Superior temporal gyrus (tissue), 1 donor: ENCODE measurements around the gene CD300H.
"Not testable (repeated sequence)": the region's sequence is repeated elsewhere in the genome, so short reads cannot be mapped to it uniquely, and the experiment has no call there.

Source experiments
- DNase-seq: peaks from one replicate; pipeline ENCODE4 v3.0.0-alpha.2; 2016; ENCODE audit errors: extremely low spot score

Gene CD300H

DNA sequence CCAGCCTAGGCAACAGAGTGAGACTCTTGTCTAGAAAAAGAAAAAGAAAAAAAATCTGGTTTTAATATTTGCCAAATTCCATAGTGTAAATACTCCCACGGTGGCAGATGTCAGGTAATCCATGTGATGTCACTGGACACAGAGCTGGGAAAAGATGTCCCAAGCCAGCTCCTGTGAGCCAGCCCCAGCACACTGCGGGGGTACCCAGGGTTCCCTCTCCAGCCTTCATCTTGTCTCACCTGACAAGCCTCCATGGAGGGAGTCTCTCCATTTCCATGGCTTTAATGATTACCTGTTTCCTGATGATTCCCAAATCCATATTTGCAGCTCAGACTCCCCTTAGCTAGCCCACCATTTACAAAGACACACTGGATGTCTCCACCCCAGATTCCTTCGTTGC lies 40.6 kb downstream of the CD300H start:
- DNase-seq = no peak

DNA sequence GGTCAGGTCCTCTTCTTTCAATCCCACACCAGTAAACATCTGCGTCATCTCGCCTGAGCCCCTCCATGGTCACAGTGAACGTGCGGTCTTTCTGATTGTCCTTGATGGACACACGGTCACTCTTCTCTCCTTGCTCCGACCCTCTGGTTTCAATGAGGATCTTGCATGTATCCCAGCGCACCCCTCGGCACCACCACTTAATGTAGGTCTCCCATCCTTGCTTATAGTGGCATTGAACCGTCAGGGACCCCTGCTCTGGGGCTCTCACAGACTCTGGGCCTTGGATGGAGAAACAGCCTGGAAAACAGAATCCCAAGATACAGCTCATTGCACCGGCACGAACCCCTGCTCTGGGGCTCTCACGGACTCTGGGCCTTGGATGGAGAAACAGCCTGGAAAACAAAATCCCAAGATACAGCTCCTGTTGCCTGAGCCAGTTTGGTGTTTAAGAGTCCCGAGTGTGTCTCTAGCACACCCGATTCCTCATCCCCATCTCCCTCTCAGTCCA lies 41.5 kb downstream of the CD300H start:
- DNase-seq = no peak

DNA sequence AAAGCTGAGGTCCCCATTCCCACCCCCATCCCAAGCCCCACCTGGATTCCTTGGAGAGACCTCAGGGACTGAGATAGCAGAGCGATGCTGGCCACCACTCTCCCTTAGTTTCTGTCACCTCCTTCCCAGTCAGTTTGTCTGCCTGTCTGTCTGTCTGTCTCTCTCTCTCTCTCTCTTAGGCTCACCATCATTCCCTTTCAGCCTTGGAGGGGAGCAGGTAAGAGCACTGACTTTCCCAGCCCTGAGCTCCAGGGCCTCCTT lies 41.9 kb downstream of the CD300H start:
- no peak for DNase-seq

DNA sequence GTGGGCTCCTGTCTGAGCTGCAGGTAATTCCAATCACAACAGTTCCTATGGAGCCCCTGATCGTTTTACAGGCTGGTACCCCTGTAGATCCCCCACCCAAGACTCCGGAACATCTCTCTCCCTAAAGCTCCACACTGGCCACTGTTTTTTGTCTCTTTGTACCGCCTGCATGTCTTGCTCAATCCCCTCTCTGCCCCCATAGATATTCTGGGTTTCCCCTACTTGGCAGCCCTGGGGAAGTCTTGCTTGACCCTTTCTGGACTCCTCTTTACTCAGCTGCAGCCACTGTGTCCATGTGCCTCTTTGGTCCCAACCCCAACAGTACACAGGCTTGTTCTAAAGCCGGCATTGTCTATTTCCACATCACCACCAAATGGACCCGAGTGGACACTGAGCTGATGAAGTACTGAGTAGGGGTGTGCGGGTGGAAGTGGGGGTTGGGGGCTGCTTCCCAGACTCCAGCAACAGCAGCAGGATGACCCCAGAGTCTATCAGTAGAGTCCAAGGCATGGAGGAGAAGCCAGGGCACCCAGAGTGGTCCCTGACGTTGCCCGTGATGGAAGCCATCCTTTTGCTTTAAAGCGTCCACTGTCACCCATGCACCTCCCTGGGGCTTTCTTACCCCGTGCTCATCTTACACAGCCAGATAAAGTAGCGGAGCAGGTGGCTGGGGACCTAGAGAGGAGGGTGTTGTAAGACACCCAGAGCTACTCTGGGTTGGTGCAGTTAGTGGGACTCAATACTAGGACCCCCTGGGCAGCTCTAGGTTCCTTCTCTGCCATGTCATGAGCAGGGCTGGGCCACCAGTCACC lies 42.5 kb downstream of the CD300H start:
- DNase-seq = no peak

DNA sequence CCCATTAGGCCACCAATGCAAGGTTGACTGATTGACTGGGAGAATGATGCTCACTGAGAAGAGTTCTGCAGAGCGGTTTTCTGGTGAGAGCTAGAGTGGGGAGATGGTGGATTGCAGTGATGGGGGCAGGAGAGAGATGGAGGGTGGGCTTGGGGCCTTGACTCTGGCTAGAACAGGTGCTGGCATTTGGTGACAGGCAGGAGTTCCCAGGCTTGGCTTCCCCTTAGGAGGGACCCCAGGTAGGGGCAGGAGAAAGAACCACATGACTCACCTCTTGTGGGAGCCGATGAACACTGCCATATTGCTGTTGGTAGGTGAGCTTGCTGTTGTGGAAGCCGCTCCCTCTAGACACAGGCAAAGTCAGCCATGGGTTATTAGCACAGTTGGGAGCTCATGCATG lies 44.0 kb downstream of the CD300H start:
- no peak for DNase-seq

DNA sequence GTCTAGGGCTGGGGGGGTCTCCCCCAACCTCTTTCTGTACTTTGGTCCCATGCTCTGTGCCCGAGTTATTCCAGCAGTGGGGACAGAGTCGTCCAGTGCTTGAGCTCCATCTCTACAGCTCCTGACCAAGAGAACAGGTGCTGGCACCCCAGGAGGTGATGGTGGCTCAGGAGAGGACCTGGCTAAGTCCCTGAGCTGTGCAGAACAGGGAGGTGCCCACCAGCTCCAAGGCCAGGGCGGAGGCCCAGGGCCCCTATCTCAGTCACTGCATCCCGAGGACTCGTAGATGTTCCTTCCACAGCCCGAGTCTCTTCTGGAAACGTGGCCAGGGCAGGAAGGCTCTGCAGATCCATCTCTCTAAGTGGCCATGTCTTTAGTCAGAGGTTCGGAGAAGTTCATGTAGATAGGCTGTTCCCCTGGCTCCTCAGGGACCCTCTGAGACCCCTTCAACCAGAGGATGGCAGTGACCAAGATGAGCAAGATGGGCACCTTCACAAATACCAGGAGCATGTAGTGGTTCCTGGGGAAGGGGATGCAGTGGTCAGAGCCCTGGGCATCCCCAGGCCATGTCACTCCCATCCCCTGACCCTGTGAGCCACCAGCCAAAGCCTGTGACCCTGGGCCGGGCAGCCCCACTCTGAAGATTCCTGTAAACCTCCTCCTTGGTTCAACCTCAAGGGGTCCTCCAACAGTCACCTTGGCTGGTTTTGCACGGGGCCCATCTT lies 44.8 kb downstream of the CD300H start:
- no peak for DNase-seq

DNA sequence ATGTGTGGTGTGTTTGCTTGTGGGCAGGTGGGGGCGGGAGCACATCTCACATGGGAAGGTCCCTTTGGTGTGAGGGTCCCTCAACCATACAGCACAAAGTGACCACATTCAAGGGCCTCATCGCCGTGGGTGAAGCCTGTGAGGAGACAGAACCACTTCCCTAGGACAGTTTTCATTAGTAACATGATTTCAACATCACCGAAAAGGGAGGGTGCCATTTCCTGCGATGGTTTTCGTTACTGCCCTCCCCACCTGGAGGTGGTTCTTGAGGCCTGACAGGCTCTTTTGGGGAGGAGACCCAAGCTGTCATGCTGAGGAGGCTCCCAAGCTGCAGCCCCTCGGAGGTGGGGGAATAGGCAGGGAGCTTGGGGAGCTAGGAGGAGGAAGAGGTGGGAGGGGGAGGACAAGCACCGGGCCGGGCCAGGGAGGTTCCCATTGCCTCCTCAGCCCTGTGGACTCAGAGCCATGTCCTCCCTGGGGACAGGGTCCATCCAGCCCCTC lies 45.6 kb downstream of the CD300H start:
- DNase-seq = no peak

DNA sequence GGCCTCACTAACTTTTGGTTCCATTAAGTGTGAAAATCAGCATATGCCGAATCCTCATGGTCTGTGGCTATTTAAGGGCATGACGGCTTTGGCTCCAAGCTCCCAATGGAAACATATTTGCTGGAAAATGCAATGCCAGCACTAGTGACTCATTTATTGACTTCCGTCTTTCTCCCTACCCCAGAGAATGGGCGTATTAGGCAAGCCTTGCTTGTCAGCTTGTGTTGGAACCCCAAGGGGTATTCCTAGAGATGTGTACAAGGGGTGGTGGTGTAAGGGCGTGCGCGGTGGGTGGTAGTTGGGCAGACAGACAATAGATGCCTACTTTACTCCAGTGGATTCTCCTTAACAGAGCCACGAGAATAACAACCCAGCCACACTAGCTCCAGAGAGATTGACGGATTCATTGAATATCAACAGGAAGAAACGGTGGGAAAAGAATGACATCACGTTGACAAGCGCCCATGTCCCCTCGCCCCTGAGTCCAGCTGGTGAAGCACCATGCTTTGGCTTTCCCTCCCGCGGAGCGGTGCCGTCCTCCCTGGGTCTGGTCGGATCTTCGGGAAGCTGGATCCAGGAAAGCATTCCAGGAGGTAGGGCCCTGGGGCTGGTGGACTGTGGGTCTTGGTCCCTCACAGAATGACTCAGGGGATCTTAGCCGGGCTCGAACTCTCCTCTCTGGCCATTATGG lies 46.4 kb downstream of the CD300H start:
- no peak for DNase-seq

DNA sequence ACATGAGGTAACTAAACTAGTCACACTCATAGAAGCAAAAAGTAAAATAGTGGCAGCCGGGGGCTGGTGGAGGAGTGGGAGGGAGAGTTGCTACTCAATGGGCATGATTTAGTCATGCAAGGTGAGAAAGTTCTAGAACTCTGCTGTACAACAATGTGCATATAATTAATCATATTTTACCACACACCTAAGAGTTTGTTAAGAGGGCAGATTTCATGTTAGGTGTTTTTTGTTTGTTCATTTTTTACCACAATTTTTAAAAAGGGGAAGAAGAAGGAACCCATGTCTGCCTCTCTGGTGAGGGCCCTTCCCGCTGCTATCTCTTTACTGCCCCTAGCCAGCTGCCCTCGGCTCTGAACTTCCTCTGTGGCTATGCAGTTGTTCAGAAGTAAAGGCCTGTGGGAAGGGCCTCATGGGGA lies 47.3 kb downstream of the CD300H start:
- DNase-seq = no peak

DNA sequence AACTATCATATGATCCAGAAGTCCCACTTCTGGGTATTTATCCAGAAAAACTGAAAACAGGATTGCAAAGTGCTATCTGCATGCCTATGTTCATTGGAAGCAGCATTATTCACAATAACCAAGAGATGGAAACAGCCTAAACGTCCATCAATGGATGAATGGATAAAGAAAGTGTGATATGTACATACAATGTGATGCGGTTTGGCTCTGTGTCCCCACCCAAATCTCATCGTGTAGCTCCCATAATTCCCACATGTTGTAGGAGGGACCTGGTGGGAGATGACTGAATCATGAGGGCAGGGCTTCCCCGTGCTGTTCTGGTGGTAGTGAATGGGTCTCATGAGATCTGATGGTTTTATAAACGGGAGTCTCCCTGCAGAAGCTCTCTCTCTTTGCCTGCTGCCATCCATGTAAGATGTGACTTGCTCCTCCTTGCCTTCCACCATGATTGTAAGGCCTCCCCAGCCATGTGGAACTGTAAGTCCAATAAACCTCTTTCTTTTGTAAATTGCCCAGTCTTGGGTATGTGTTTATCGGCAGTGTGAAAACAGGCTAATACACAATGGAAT lies 48.8 kb downstream of the CD300H start:
- not testable (repeated sequence) for DNase-seq

DNA sequence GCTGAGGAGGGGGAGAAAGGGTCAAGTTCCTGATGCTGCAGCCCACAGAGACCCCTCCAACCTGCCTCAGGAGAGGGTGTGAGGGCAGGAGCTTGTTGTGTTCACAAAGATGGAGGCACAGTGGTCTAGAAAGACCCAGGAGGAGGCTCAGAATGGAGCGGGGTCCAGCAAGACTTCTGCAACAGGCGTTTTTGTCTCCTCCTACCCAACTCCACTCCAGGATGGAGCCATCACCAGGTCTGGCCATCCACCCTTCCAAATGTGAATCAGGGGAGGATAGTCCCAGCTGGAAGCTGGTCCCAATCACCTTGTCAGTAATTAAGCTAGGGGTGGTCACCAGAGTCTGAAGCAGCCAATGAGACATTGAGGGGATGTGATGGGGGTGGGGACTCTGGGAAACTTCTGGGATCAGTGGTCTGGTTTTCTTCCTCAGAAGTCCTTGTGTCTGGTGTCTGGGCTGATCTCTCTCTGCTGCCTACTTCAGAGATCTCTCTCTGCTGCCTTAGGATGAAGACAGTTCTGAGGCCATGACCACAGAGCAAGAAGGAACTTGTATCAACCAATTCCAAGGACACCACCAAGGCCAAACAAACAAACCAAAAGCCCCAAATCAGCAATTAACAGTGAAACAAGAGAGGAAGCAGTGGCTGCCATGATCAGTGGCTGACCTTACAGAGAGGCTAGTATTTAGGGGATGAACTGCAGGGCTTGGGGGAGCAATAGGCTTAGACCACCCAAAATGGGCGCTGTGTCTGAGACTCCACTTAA lies 50.6 kb downstream of the CD300H start:
- no peak for DNase-seq

DNA sequence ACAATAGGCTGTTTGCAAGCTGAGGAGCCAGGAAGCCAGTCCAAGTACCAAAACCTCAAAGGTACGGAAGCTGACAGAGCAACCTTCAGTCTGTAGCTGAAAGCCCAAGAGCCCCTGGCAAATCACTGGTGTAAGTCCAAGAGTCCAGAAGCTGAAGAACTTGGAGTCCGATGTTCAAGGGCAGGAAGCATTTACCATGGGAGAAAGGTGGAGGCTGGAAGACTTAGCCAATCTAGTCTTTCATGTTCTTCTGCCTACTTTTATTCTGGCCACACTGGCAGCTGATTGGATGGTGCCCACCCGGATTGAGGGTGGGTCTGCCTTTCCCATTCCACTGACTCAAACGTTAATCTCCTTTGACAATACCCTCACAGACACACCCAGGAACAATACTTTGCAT lies 51.4 kb downstream of the CD300H start:
- no peak for DNase-seq

DNA sequence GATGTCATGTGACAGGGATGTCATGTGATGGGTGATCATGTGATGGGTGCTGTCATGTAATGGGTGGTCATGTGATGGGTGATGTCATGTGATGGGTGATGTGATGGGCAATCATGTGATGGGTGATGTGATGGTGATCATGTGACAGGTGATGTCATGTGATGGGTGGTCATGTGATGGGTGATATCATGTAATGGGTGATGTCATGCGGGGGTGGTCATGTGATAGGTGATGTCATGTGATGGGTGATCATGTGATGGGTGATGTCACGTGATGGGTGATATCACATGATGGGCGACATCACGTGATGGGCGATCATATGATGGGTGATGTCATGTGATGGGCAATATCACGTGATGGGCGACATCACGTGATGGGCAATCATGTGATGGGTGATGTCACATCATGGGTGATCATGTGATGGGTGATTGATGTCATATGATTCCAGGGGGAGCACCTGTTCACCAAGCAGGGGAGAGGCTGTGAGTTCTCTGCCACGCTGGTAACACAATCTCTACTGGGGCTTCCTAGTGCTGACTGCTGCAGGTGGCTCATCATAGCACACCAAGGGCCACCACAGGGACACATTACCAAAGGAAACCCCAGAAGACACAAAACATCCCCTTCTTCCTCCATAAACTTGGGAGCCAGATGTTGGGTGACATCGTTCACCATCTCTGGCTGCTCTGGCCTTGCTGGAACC lies 52.5 kb downstream of the CD300H start:
- no peak for DNase-seq

DNA sequence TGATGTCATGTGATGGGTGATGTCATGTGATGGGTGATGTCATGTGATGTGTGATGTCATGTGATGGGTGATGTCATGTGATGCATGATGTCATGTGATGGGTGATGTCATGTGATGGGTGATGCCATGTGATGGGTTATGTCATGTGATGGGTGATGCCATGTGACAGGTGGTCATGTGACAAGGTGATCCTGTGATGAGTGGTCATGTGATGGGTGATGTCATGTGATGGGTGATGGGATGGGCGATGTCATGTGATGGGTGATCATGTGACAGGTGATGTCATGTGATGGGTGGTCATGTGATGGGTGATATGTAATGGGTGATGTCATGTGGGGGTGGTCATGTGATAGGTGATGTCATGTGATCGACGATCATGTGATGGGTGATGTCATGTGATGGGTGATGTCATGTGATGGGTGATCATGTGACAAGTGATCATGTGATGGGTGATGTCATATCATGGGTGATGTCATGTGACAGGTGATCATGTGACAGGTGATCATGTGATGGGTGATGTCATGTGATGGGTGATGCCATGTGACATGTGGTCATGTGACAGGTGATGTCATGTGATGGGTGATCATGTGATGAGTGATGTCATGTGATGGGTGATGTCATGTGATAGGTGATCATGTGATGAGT lies 53.2 kb downstream of the CD300H start:
- no peak for DNase-seq

DNA sequence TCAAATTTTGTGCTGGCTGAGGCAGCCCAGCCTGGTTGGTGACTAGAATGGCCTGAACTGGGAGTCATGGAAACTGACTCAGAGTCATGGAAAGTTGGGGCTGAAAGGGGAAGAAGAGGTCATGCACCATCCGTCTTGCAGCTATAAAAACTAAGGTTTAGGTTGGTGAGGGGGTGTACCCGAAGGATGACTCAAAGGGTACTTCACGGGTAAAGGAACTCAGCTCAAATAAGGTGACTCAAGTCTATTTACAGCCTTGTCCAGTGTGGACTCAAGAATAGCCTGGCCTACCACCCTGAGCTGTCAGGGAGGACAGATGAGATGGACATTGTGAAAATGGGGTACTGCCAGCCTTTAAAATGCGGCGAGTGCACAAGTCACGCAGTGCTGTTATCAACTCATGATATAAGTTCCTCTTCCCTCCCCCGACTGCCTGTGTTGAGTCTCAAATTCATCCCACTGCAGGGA lies 54.7 kb downstream of the CD300H start:
- DNase-seq = no peak

DNA sequence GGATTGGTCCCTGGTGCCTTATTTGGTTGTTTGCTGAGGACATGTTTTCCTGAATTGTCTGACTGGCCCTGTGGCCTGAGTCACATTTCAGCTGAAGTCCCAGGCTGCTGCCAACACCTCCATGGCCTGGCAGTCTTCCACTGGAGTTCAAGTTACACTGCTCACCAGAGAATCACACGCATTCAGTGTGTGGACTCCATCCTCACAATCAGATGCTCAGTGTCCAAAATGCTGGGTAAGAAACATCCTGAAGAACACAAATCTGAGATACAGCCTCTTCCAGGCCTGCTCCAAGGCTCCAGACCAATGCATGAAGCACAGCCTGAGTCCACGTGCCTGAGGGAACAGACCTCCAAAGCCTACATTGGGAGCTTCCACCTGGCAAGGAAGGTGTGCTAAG lies 55.3 kb downstream of the CD300H start:
- no peak for DNase-seq
